Measurements from ENCODE around the gene AKR1C2. TPM values are rescaled to one million over a fixed set of nuclear protein-coding genes. Genes with fewer than 3 reads are reported as not detected.
"Not testable (repeated sequence)": the region's sequence is repeated elsewhere in the genome, so short reads cannot be mapped to it uniquely, and the experiment has no call there.

Gene AKR1C2
- total RNA-seq, 1 donor from 2014 or later = 6.5 TPM

- no peak for DNase-seq (ENCODE audit: low read depth)
These were observed 13.4 kb downstream of the AKR1C2 start for GRCh38 chr10:4990217-4990616.

DNA sequence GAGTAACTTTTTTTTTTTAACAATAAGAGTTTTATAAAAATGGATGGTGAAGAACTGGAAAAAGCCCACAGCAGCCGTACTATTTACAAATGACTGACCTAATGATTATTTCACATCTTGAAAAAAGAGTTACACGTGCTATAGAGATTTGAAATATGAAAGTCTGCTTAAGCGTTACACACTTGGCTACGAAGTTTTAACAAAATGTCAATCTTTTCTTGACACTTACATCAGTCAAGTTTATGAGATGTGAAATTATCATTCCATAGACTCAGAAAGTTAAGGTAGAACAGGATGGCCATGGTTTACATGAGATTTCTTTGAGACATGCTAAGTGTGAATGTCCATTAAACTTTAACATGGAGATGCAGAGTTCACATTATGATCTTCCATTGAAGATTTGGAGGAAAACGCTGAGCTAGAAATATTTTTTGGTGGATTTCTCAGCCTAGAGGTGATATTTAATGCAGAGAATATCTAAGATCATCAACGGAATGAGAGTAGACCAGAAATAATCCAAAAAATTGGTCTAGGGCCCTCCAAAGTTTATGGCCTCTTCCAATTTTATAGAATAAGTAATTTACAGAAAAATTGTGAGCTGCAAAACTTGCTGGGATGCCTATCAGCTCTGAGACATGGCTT, 15.5 kb downstream of the AKR1C2 start:
- not testable (repeated sequence) for DNase-seq (ENCODE audit: low read depth)

GRCh38 chr10:4984971-4985594, 18.6 kb downstream of the AKR1C2 start:
- peak; percentile 90 for DNase-seq (ENCODE audit: low read depth)

DNA sequence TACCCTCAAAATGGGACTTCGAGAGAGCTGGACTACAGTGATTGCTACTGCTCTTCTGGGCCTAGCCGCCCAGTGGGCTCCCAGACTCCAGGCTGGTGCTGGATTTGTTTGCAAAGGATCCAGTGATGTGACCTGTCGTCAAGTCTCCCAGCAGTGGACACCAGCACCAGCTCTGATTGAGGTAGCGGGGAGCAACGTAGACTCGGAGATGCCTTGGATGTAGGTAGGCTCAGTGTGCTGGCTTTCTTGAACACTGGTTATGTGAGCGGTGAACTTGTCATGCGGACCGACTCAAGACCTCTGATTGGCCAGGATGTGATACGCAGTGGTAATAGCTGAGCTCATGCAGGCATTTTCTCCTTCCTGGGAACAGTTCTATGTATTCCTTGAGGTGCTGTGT, 19.4 kb downstream of the AKR1C2 start:
- DNase-seq (ENCODE audit: low read depth) = no peak

- DNase-seq (ENCODE audit: low read depth) = no peak
These were observed 19.9 kb downstream of the AKR1C2 start for GRCh38 chr10:4983615-4984216.

DNA sequence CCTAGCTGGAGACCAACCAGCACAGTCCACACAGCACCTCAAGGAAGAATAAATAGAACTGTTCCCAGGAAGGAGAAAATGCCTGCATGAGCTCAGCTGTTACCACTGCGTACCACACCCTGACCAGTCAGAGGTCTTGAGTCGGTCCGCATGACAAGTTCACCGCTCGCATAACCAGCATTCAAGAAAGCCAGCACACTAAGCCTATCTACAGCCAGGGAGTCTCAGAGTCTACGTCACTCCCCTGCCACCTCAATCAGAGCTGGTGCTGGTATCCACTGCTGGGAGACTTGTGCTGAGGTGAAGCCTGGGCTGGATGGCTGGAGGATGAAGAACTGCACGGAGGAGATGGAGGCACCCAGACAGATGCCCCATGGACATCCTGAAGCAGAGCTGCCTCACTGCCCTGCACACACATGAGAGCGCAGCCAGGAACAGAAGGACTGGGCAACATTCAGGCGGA, 20.9 kb downstream of the AKR1C2 start:
- DNase-seq (ENCODE audit: low read depth) = peak; percentile 64

DNA sequence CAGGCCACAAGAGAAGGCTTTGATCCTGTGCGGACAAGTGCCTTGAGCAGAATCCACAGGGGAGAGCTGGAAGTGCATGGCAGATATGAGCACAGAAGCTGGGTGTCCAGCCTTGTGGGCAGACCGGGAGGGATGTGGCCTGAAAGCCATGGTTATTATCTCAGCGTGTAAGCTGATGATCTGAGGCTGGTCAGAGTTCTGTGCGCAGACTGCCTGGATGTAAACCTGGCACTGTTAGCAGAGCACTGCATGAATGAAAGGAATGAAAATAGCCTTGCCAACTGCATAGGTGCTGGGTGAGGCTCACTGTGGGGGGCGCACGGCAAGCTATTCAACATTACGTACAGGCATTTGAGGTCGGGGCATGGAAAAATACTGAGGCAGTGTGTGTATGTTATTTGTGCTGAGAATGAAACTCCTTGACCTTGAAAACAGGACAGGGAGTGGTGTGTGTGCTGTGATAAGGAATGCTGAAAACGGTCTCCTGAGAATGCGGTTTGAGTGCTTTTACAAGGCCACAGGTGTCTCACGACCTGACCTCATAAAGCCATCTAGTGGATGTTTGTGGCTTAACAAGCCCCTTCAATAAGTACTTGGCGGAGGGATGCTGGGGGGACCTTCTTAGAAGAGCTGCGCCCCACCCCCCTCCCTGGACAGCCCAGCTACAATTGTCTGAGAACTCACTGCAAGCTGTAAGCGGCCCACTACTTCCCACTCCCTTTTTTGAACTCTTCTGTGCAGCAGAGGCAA, 21.8 kb downstream of the AKR1C2 start:
- DNase-seq (ENCODE audit: low read depth) = peak; percentile 88

GRCh38 chr10:4980793-4981192, 22.9 kb downstream of the AKR1C2 start:
- no peak for DNase-seq (ENCODE audit: low read depth)

- no peak for DNase-seq (ENCODE audit: low read depth)
These were observed 24.8 kb downstream of the AKR1C2 start for GRCh38 chr10:4978870-4979269.

GRCh38 chr10:4977025-4977424, 26.6 kb downstream of the AKR1C2 start:
- no peak for DNase-seq (ENCODE audit: low read depth)

DNA sequence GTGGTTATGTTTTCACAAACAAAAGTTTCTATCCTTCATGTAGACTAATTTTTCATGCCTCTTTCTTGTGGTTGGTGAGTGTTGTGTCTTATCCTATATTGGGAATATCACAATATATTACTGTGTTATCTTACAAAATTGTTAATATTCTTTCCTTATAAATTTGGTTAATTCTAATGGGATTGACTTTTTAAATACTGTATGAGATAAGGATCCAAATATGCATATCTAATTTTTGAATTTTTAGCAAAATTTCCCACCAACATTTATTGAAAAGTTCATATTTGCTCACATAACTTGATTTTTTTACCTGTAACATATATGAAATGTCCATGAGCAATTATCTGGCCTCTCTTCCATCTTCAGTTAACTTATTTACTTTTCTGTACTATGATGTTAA, 29.3 kb downstream of the AKR1C2 start:
- not testable (repeated sequence) for DNase-seq (ENCODE audit: low read depth)

- DNase-seq (ENCODE audit: low read depth) = not testable (repeated sequence)
These were observed 30.4 kb downstream of the AKR1C2 start for GRCh38 chr10:4973294-4973693.

- DNase-seq (ENCODE audit: low read depth) = not testable (repeated sequence)
These were observed 31.1 kb downstream of the AKR1C2 start for GRCh38 chr10:4972369-4973142.

DNA sequence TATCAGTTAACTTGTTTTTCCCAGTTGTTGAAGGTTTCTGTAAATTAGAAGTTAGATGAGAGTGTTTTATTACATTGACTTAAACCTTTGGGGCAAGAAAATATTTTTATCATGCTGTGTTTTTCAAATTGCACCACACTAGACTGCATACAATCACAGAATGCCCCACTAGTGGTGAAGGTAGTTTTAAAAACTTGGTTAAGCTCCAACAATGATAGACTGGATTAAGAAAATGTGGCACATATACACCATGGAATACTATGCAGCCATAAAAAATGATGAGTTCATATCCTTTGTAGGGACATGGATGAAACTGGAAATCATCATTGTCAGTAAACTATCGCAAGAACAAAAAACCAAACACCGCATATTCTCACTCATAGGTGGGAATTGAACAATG, 33.3 kb downstream of the AKR1C2 start:
- DNase-seq (ENCODE audit: low read depth) = not testable (repeated sequence)

GRCh38 chr10:4969289-4969688, 34.4 kb downstream of the AKR1C2 start:
- DNase-seq (ENCODE audit: low read depth) = not testable (repeated sequence)

- not testable (repeated sequence) for DNase-seq (ENCODE audit: low read depth)
These were observed 36.5 kb downstream of the AKR1C2 start for GRCh38 chr10:4967189-4967588.

DNA sequence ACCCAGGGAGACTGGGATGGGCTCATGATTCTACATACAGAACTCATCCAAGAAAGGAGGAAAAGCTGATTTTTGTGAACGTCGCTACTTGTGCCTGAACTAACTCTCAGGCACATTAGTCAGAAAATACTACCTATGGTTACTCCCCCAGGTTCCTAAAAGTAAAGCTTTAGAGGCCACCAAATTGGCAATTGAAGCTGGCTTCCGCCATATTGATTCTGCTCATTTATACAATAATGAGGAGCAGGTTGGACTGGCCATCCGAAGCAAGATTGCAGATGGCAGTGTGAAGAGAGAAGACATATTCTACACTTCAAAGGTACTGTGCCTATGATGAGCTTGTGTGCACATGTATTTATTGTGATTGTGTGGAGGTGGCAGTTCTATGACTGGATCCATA, 37.9 kb downstream of the AKR1C2 start:
- DNase-seq (ENCODE audit: low read depth) = not testable (repeated sequence)

GRCh38 chr10:4963815-4964154, 39.9 kb downstream of the AKR1C2 start:
- not testable (repeated sequence) for DNase-seq (ENCODE audit: low read depth)

DNA sequence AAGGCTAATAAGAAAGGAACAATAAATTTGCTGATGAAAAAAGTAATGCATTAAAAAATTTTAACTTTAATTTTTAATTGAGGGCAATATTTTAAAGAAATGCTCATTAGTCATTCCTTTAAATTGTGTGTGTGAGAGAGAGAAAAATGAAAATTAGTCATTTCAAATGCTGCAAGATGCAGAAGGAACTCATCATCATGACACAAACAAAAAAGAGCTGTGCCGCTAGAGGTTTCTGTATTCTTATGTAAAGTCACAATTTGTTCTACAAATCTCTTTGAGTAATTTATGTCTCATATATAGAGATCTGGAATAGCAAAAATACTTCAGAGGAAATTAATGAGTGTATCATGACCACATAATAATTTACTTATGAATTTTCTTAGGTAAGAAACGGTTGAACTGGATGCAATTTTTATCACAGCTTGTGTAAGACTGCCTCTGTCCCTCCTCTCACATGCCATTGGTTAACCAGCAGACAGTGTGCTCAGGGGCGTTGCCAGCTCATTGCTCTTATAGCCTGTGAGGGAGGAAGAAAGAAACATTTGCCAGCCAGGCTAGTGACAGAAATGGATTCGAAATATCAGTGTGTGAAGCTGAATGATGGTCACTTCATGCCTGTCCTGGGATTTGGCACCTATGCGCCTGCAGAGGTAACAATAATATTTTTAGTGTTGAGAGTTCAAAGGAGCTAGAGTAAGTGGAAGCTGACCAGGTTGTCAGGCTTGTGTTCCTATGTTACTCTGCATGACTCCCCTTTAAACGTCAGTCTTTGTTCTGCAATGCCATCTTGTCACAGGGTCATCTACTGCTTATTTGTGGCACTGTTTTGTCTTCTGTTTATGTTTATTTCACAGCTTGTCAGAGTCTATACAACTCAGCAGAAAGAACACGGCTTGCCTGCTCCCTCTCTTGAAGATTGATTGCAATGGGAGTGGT, 40.5 kb downstream of the AKR1C2 start, which contains the start of gene AKR1C1:
Gene AKR1C1, plus strand, starts transcription at position 540 of the 939 bp plus-strand sequence. Its CDS starts 30 bp downstream, at position 570.
- DNase-seq (ENCODE audit: low read depth) = not testable (repeated sequence)

GRCh38 chr10:4962308-4962707, 41.3 kb downstream of the AKR1C2 start:
- not testable (repeated sequence) for DNase-seq (ENCODE audit: low read depth)
